ENCODE results near the gene DRD3. TPM values are rescaled to one million over a fixed set of nuclear protein-coding genes. Genes with fewer than 3 reads are reported as not detected.

The DRD3 gene
- total and polyA plus RNA-seq, 4 donors, result 0.60 to 0.79 (median 0.63) TPM; not detected in 1

Other genes starting within 250 kb of the DRD3 start
- 10 to 100 TPM in 1 of 2 donors, 1 to 10 TPM in 1; 7.8 to 10.6 TPM for gene ZDHHC23, start 231.0 kb downstream of the DRD3 start, total RNA-seq
- gene ZDHHC23, start 231.0 kb downstream of the DRD3 start, polyA plus RNA-seq (ENCODE audit: insufficient read length in 2 of 2), result 1 to 10 TPM; 6.2 to 6.8 TPM
- gene CCDC191, start 122.5 kb downstream of the DRD3 start, total RNA-seq, result 10 to 100 TPM in 1 of 2 donors, 1 to 10 TPM in 1; 5.6 to 11.1 TPM
- 10 to 100 TPM; 13.1 to 13.3 TPM for gene CCDC191, start 122.5 kb downstream of the DRD3 start, polyA plus RNA-seq (ENCODE audit: insufficient read length in 2 of 2)
- 10 to 100 TPM; 21.2 to 23.9 TPM for gene QTRT2, start 122.3 kb downstream of the DRD3 start, total RNA-seq
- gene QTRT2, start 122.3 kb downstream of the DRD3 start, polyA plus RNA-seq (ENCODE audit: insufficient read length in 2 of 2), result 10 to 100 TPM; 10.0 to 15.2 TPM
- under 1 TPM in 1 of 2 donors, not detected in 1; 0.06 TPM for gene ZNF80, start 58.5 kb upstream of the DRD3 start, total RNA-seq
- under 1 TPM in 1 of 2 donors, not detected in 1; 0.11 TPM for gene ZNF80, start 58.5 kb upstream of the DRD3 start, polyA plus RNA-seq (ENCODE audit: insufficient read length in 2 of 2)
- under 1 TPM; 0.10 to 0.17 TPM for gene TIGIT, start 115.0 kb upstream of the DRD3 start, total RNA-seq
- under 1 TPM in 1 of 2 donors, not detected in 1; 0.15 TPM for gene TIGIT, start 115.0 kb upstream of the DRD3 start, polyA plus RNA-seq (ENCODE audit: insufficient read length in 2 of 2)